Measurements from ENCODE around the gene CDCP2. TPM values are rescaled to one million over a fixed set of nuclear protein-coding genes. Genes with fewer than 3 reads are reported as not detected.

CDCP2 gene
- total RNA-seq, 4 donors from 2014 or later, result 0.19 TPM; not detected in 3

GRCh38 chr1:54161495-54162168 lies 8.8 kb upstream of the CDCP2 start:
- no peak for ATAC-seq (ENCODE audit: low FRiP score)
- TF ChIP-seq CTCF (IDR thresholded peaks at IDR 0.05), result no peak
- no peak for DNase-seq (ENCODE audit: low spot score)

- ATAC-seq (ENCODE audit: low FRiP score) (no peak), DNase-seq (ENCODE audit: low spot score) (no peak)
- TF ChIP-seq CTCF (IDR thresholded peaks at IDR 0.05), result no peak
Observed at GRCh38 chr1:54160351-54160750, 7.6 kb upstream of the CDCP2 start.

DNA sequence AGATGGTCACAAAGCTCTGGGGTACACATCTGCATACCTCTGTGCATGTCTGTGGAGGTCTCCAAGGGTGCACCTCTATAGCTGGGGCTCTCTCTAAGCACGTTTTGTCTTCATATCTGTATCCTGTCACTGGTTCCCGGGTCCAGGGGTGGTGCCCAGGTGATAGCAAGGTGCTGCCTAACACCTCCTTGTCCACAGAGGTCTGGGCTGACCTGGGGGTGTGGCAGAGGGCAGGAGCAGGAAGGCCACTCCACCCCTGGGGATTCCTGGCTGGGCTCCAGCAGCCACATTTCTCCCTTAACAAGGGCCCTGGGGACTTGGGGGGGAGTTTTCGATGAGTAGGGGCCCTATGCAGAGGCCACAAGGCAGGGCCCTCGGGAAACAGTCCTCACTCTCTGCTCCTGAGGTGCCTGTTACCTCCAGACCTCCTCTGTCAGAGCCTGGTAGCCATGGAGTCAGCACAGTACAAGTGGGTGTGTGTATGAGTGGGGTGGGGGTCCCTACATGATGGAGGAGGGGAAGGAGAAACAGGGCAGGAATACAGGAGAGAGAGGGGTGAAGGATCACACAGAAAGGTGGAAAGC lies 7.0 kb upstream of the CDCP2 start:
- no peak for TF ChIP-seq CTCF (IDR thresholded peaks at IDR 0.05)
- DNase-seq (ENCODE audit: low spot score) (no peak), ATAC-seq (ENCODE audit: low FRiP score) (no peak)

- TF ChIP-seq CTCF (IDR thresholded peaks at IDR 0.05), result no peak
- ATAC-seq (ENCODE audit: low FRiP score) (no peak), DNase-seq (ENCODE audit: low spot score) (no peak)
Observed at GRCh38 chr1:54158071-54158470, 5.3 kb upstream of the CDCP2 start.

DNA sequence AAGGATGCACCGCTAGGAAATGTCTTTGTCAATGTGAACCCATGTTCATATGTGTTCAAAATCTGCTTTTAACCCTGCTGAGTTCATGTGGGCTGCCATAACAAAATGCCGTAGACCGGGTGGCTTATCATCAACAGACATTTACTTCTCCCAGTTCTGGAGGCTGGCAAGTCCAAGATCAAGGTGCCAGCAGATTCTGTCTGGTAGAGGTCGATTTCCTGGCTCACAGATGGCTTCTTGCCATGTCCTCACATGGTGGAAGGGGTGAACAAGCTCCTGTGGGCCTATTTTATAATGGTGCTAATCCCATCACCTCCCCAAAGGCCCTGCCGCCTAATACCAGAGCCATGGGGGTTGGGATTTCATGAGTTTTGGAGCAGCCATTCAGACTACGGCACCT lies 4.6 kb upstream of the CDCP2 start:
- DNase-seq (ENCODE audit: low spot score) (no peak), ATAC-seq (ENCODE audit: low FRiP score) (no peak)
- no peak for TF ChIP-seq CTCF (IDR thresholded peaks at IDR 0.05)

DNA sequence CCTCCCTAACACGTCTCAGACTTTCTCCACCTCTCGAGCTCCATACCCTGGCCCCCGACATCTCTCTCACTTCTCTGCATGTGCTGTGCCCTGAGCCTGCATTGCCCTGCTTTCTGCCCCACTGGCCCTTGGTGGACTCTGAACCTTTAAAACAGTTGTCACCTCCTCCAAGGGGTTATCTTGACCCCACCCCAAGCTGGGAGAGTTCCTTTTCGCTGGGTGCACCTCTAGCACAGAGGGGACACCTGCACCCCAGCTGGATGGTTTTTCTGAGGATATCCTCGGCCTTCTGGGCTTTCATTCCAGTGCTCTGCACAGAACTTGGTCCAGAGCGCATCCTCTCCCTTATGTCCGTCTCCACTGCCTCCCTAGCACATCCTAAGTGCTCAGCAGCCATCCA lies 4.2 kb upstream of the CDCP2 start:
- DNase-seq (ENCODE audit: low spot score) (no peak), ATAC-seq (ENCODE audit: low FRiP score) (no peak)
- TF ChIP-seq CTCF (IDR thresholded peaks at IDR 0.05), result no peak

GRCh38 chr1:54156201-54156600 lies 3.4 kb upstream of the CDCP2 start:
- ATAC-seq (ENCODE audit: low FRiP score), result no peak
- no peak for DNase-seq (ENCODE audit: low spot score)
- no peak for TF ChIP-seq CTCF (IDR thresholded peaks at IDR 0.05)
